Activated T-cell treated with anti-CD3 and anti-CD28 coated beads, Interleukin-2, amount 50 U/mL, for 24 hours (primary cell): ENCODE data around the gene FYCO1.

Source experiments
- DNase-seq: peaks from one replicate; pipeline ENCODE4 v3.0.0-alpha.2; 2020
- H3K27ac Mint-ChIP-seq: 2 replicates; pipeline ENCODE4 v1.8.0; 2020; ENCODE audit warnings: mild to moderate bottlenecking, mixed read lengths
- H3K27me3 Mint-ChIP-seq: 2 replicates; pipeline ENCODE4 v1.8.0; 2020; ENCODE audit warnings: mixed read lengths
- H3K36me3 Mint-ChIP-seq: 2 replicates; pipeline ENCODE4 v1.8.0; 2020; ENCODE audit warnings: low read depth, mixed read lengths
- H3K4me1 Mint-ChIP-seq: 2 replicates; pipeline ENCODE4 v1.8.0; 2020; ENCODE audit warnings: low read depth, mixed read lengths
- H3K4me3 Mint-ChIP-seq: 2 replicates; pipeline ENCODE4 v1.8.0; 2020; ENCODE audit warnings: mild to moderate bottlenecking, moderate library complexity, mixed read lengths
- H3K9me3 Mint-ChIP-seq: 2 replicates; pipeline ENCODE4 v1.8.0; 2020; ENCODE audit warnings: mixed read lengths

The FYCO1 gene

GRCh38 chr3:45968149-45968548 lies 27.5 kb downstream of the FYCO1 start:
- Mint-ChIP-seq H3K27ac (no peak overlapping the region), H3K27me3 (no peaks in the 10 kb centered on the region), H3K4me3 (no peak overlapping the region), H3K9me3 (no peaks in the 10 kb centered on the region), H3K4me1 (peaks cover 78% of the 10 kb centered on the region), H3K36me3 (peaks cover 95% of the 10 kb centered on the region)
- DNase-seq: no peak

- Mint-ChIP-seq H3K36me3 (peaks cover 95% of the 10 kb centered on the region), H3K27ac (no peak overlapping the region), H3K27me3 (no peaks in the 10 kb centered on the region), H3K9me3 (no peaks in the 10 kb centered on the region), H3K4me1 (peaks cover 78% of the 10 kb centered on the region), H3K4me3 (no peak overlapping the region)
- no peak for DNase-seq
These were observed 27.9 kb downstream of the FYCO1 start for GRCh38 chr3:45967724-45968123.

- H3K4me3 Mint-ChIP-seq: no peak overlapping the region
- no peak overlapping the region for H3K27ac Mint-ChIP-seq
- DNase-seq: no peak
- H3K9me3 Mint-ChIP-seq: no peaks in the 10 kb centered on the region
- H3K36me3 Mint-ChIP-seq: peaks cover 97% of the 10 kb centered on the region
- no peaks in the 10 kb centered on the region for H3K27me3 Mint-ChIP-seq
- peaks cover 80% of the 10 kb centered on the region for H3K4me1 Mint-ChIP-seq
These were observed 28.5 kb downstream of the FYCO1 start for GRCh38 chr3:45966950-45967640.

GRCh38 chr3:45966371-45966791 lies 29.2 kb downstream of the FYCO1 start:
- DNase-seq: no peak
- Mint-ChIP-seq H3K36me3 (peaks cover 97% of the 10 kb centered on the region), H3K27ac (no peak overlapping the region), H3K9me3 (no peaks in the 10 kb centered on the region), H3K4me1 (peaks cover 80% of the 10 kb centered on the region), H3K27me3 (no peaks in the 10 kb centered on the region), H3K4me3 (no peak overlapping the region)

GRCh38 chr3:45965653-45966052 lies 30.0 kb downstream of the FYCO1 start:
- Mint-ChIP-seq H3K9me3 (no peaks in the 10 kb centered on the region), H3K4me1 (peaks cover 83% of the 10 kb centered on the region), H3K27me3 (no peaks in the 10 kb centered on the region), H3K27ac (peak overlapping the region; percentile 72), H3K4me3 (no peak overlapping the region), H3K36me3 (peaks cover 100% of the 10 kb centered on the region)
- no peak for DNase-seq

- no peak for DNase-seq
- peaks cover 100% of the 10 kb centered on the region for H3K36me3 Mint-ChIP-seq
- H3K9me3 Mint-ChIP-seq: no peaks in the 10 kb centered on the region
- peak overlapping the region; percentile 20 for H3K4me3 Mint-ChIP-seq
- H3K27me3 Mint-ChIP-seq: no peaks in the 10 kb centered on the region
- peaks cover 83% of the 10 kb centered on the region for H3K4me1 Mint-ChIP-seq
- peak overlapping the region; percentile 72 for H3K27ac Mint-ChIP-seq
These were observed 30.4 kb downstream of the FYCO1 start for GRCh38 chr3:45965253-45965652.

GRCh38 chr3:45964139-45964538 lies 31.5 kb downstream of the FYCO1 start:
- peaks cover 100% of the 10 kb centered on the region for H3K36me3 Mint-ChIP-seq
- H3K27me3 Mint-ChIP-seq: no peaks in the 10 kb centered on the region
- peak overlapping the region; percentile 28 for H3K4me3 Mint-ChIP-seq
- peak; percentile 59 for DNase-seq
- no peaks in the 10 kb centered on the region for H3K9me3 Mint-ChIP-seq
- peak overlapping the region; percentile 80 for H3K27ac Mint-ChIP-seq
- peaks cover 75% of the 10 kb centered on the region for H3K4me1 Mint-ChIP-seq

- H3K27ac Mint-ChIP-seq: peak overlapping the region; percentile 54
- no peak overlapping the region for H3K4me3 Mint-ChIP-seq
- H3K4me1 Mint-ChIP-seq: peaks cover 62% of the 10 kb centered on the region
- no peaks in the 10 kb centered on the region for H3K27me3 Mint-ChIP-seq
- no peak for DNase-seq
- H3K9me3 Mint-ChIP-seq: no peaks in the 10 kb centered on the region
- peaks cover 100% of the 10 kb centered on the region for H3K36me3 Mint-ChIP-seq
These were observed 33.6 kb downstream of the FYCO1 start for GRCh38 chr3:45962033-45962432.

GRCh38 chr3:45960289-45960688 lies 35.3 kb downstream of the FYCO1 start:
- Mint-ChIP-seq H3K4me3 (no peak overlapping the region), H3K4me1 (peaks cover 45% of the 10 kb centered on the region), H3K27me3 (no peaks in the 10 kb centered on the region), H3K9me3 (no peaks in the 10 kb centered on the region), H3K36me3 (peaks cover 97% of the 10 kb centered on the region), H3K27ac (no peak overlapping the region)
- DNase-seq: no peak

- Mint-ChIP-seq H3K27ac (no peak overlapping the region), H3K4me1 (peaks cover 34% of the 10 kb centered on the region), H3K9me3 (no peaks in the 10 kb centered on the region), H3K4me3 (no peak overlapping the region), H3K27me3 (no peaks in the 10 kb centered on the region), H3K36me3 (peaks cover 97% of the 10 kb centered on the region)
- no peak for DNase-seq
These were observed 36.4 kb downstream of the FYCO1 start for GRCh38 chr3:45959201-45959600.

- H3K4me1 Mint-ChIP-seq: peaks cover 27% of the 10 kb centered on the region
- no peak for DNase-seq
- H3K27me3 Mint-ChIP-seq: no peaks in the 10 kb centered on the region
- peaks cover 97% of the 10 kb centered on the region for H3K36me3 Mint-ChIP-seq
- H3K9me3 Mint-ChIP-seq: no peaks in the 10 kb centered on the region
- no peak overlapping the region for H3K27ac Mint-ChIP-seq
- no peak overlapping the region for H3K4me3 Mint-ChIP-seq
These were observed 37.3 kb downstream of the FYCO1 start for GRCh38 chr3:45958321-45958791.

- H3K4me3 Mint-ChIP-seq: no peak overlapping the region
- no peaks in the 10 kb centered on the region for H3K27me3 Mint-ChIP-seq
- H3K9me3 Mint-ChIP-seq: no peaks in the 10 kb centered on the region
- H3K36me3 Mint-ChIP-seq: peaks cover 97% of the 10 kb centered on the region
- DNase-seq: no peak
- H3K4me1 Mint-ChIP-seq: peaks cover 22% of the 10 kb centered on the region
- H3K27ac Mint-ChIP-seq: no peak overlapping the region
These were observed 38.0 kb downstream of the FYCO1 start for GRCh38 chr3:45957586-45957985.

- H3K9me3 Mint-ChIP-seq: no peaks in the 10 kb centered on the region
- no peak overlapping the region for H3K27ac Mint-ChIP-seq
- H3K4me1 Mint-ChIP-seq: peaks cover 25% of the 10 kb centered on the region
- no peak overlapping the region for H3K4me3 Mint-ChIP-seq
- H3K36me3 Mint-ChIP-seq: peaks cover 97% of the 10 kb centered on the region
- DNase-seq: no peak
- no peaks in the 10 kb centered on the region for H3K27me3 Mint-ChIP-seq
These were observed 39.9 kb downstream of the FYCO1 start for GRCh38 chr3:45955706-45956105.

GRCh38 chr3:45955017-45955647 lies 40.5 kb downstream of the FYCO1 start:
- Mint-ChIP-seq H3K4me1 (peaks cover 31% of the 10 kb centered on the region), H3K4me3 (no peak overlapping the region), H3K27ac (no peak overlapping the region), H3K9me3 (no peaks in the 10 kb centered on the region), H3K36me3 (peaks cover 95% of the 10 kb centered on the region), H3K27me3 (no peaks in the 10 kb centered on the region)
- no peak for DNase-seq

- H3K27me3 Mint-ChIP-seq: no peaks in the 10 kb centered on the region
- no peaks in the 10 kb centered on the region for H3K9me3 Mint-ChIP-seq
- DNase-seq: no peak
- no peak overlapping the region for H3K27ac Mint-ChIP-seq
- H3K4me1 Mint-ChIP-seq: peaks cover 39% of the 10 kb centered on the region
- H3K4me3 Mint-ChIP-seq: no peak overlapping the region
- H3K36me3 Mint-ChIP-seq: peaks cover 95% of the 10 kb centered on the region
These were observed 41.3 kb downstream of the FYCO1 start for GRCh38 chr3:45954306-45954705.
